ENCODE measurements around the gene INCA1.

The INCA1 gene

GRCh38 chr17:4969551-4970173 is 27.7 kb downstream of the INCA1 start:
- DNase-seq = no peak

- no peak for DNase-seq
Observed at GRCh38 chr17:4969047-4969550, 28.2 kb downstream of the INCA1 start.

GRCh38 chr17:4968486-4969046 is 28.8 kb downstream of the INCA1 start:
- no peak for DNase-seq

- peak; percentile 87 to 89 for DNase-seq
Observed at GRCh38 chr17:4967539-4968485, 29.5 kb downstream of the INCA1 start, which contains the start of gene SPAG7. SPAG7 (minus strand) TSS chr17:4967817; CDS start chr17:4967804, 13 bp downstream.

GRCh38 chr17:4966844-4967538 is 30.3 kb downstream of the INCA1 start:
- peak; percentile 95 to 98 for DNase-seq

- DNase-seq = no peak
Observed at GRCh38 chr17:4965311-4965986, 31.9 kb downstream of the INCA1 start.

GRCh38 chr17:4960279-4960922 is 36.9 kb downstream of the INCA1 start:
- no peak for DNase-seq

- no peak for DNase-seq
Observed at GRCh38 chr17:4959261-4959965, 37.9 kb downstream of the INCA1 start.

- no peak for DNase-seq
Observed at GRCh38 chr17:4958102-4958501, 39.2 kb downstream of the INCA1 start.

GRCh38 chr17:4956493-4957061 is 40.7 kb downstream of the INCA1 start:
- no peak for DNase-seq

- no peak for DNase-seq
Observed at GRCh38 chr17:4955091-4955490, 42.2 kb downstream of the INCA1 start.

GRCh38 chr17:4953451-4953961 is 43.8 kb downstream of the INCA1 start:
- no peak for DNase-seq

GRCh38 chr17:4951486-4951885 is 45.8 kb downstream of the INCA1 start:
- no peak for DNase-seq

GRCh38 chr17:4950746-4951204 is 46.5 kb downstream of the INCA1 start, which contains the start of gene ENO3:
ENO3 (plus strand) TSS chr17:4951119; CDS start chr17:4951830, 711 bp downstream.
- peak in 1 of 2 experiments; percentile 9 for DNase-seq

GRCh38 chr17:4950075-4950745 is 47.1 kb downstream of the INCA1 start:
- peak in 1 of 2 experiments; percentile 29 for DNase-seq

- DNase-seq = peak; percentile 31 to 37
Observed at GRCh38 chr17:4949321-4950074, 47.8 kb downstream of the INCA1 start.

GRCh38 chr17:4948931-4949320 is 48.4 kb downstream of the INCA1 start:
- DNase-seq = peak; percentile 75 to 84

- DNase-seq = peak; percentile 75 to 77
Observed at GRCh38 chr17:4948166-4948930, 49.0 kb downstream of the INCA1 start, which contains the start of gene PFN1. PFN1 (minus strand) TSS chr17:4948530; CDS start chr17:4948394, 136 bp downstream.
